MM.1S (cell line): ENCODE results near the gene ERCC2.

Source experiments
- DNase-seq: peaks from one replicate; pipeline ENCODE4 v3.0.0-alpha.2; 2015
- H2AFZ ChIP-seq: fragments of 300-600 bp; sonication (generic); 2 replicates; pipeline ENCODE4 v1.6.0; 2016; ENCODE audit warnings: antibody characterized with exemption, low read length
- H3F3A ChIP-seq: fragments of 300-600 bp; sonication (generic); 2 replicates; pipeline ENCODE4 v1.6.1; 2016; ENCODE audit warnings: mild to moderate bottlenecking, antibody characterized with exemption, low read length, moderate library complexity, mixed read lengths; ENCODE audit not compliant: insufficient read depth
- H3K27ac ChIP-seq: fragments of 300-600 bp; sonication (generic); 2 replicates; pipeline ENCODE4 v1.5.1; 2016; ENCODE audit warnings: mild to moderate bottlenecking, low read length
- H3K27me3 ChIP-seq: fragments of 300-600 bp; sonication (generic); replicated peaks from 2 replicates; pipeline ENCODE4 v1.6.0; 2016; ENCODE audit warnings: low read length; ENCODE audit not compliant: insufficient read depth
- H3K36me3 ChIP-seq: fragments of 300-600 bp; sonication (generic); replicated peaks from 2 replicates; pipeline ENCODE4 v1.6.1; 2016; ENCODE audit warnings: mild to moderate bottlenecking, low read length, mixed read lengths; ENCODE audit not compliant: insufficient read depth
- H3K4me1 ChIP-seq: fragments of 300-600 bp; sonication (generic); 2 replicates; pipeline ENCODE4 v1.6.1; 2016; ENCODE audit warnings: low read length, mixed read lengths
- H3K4me2 ChIP-seq: fragments of 300-600 bp; sonication (generic); 2 replicates; pipeline ENCODE4 v1.6.0; 2016; ENCODE audit warnings: low read depth, low read length
- H3K4me3 ChIP-seq: fragments of 300-600 bp; sonication (generic); 2 replicates; pipeline ENCODE4 v1.5.1; 2016; ENCODE audit warnings: low read length, mixed read lengths
- H3K79me2 ChIP-seq: fragments of 300-600 bp; sonication (generic); 2 replicates; pipeline ENCODE4 v1.6.1; 2016; ENCODE audit warnings: mixed run types, low read length, mixed read lengths
- H3K9ac ChIP-seq: fragments of 300-600 bp; sonication (generic); 2 replicates; pipeline ENCODE4 v1.6.1; 2016; ENCODE audit warnings: low read length, mixed read lengths
- H3K9me2 ChIP-seq: fragments of 300-600 bp; sonication (generic); replicated peaks from 2 replicates; pipeline ENCODE4 v1.6.1; 2016; ENCODE audit warnings: mild to moderate bottlenecking, low read length, mixed read lengths; ENCODE audit not compliant: insufficient read depth
- H3K9me3 ChIP-seq: fragments of 300-600 bp; sonication (generic); replicated peaks from 2 replicates; pipeline ENCODE4 v1.6.1; 2016; ENCODE audit warnings: mild to moderate bottlenecking, low read length, mixed read lengths; ENCODE audit not compliant: insufficient read depth
- H4K20me1 ChIP-seq: fragments of 300-600 bp; sonication (generic); 2 replicates; pipeline ENCODE4 v1.6.1; 2016; ENCODE audit warnings: mild to moderate bottlenecking, low read length, moderate library complexity, mixed read lengths; ENCODE audit not compliant: insufficient read depth
- EZH2 ChIP-seq: fragments of 300-600 bp; sonication (generic); optimal IDR thresholded peaks from 2 replicates; pipeline ENCODE3; 2017; ENCODE audit warnings: low read depth, mild to moderate bottlenecking, antibody characterized with exemption, low read length, mixed read lengths
- EZH2phosphoT487 ChIP-seq: fragments of 300-600 bp; sonication (generic); IDR thresholded peaks from 2 replicates; pipeline ENCODE4 v1.6.1; 2018; ENCODE audit warnings: antibody characterized with exemption, low read length
- TF ChIP-seq, protein P1 (sequence below): fragments of 300-600 bp; sonication (generic); IDR thresholded peaks from 2 replicates; pipeline ENCODE4 v1.5.1; 2016; ENCODE audit warnings: antibody characterized with exemption, low read length, mixed read lengths

The ERCC2 gene

DNA sequence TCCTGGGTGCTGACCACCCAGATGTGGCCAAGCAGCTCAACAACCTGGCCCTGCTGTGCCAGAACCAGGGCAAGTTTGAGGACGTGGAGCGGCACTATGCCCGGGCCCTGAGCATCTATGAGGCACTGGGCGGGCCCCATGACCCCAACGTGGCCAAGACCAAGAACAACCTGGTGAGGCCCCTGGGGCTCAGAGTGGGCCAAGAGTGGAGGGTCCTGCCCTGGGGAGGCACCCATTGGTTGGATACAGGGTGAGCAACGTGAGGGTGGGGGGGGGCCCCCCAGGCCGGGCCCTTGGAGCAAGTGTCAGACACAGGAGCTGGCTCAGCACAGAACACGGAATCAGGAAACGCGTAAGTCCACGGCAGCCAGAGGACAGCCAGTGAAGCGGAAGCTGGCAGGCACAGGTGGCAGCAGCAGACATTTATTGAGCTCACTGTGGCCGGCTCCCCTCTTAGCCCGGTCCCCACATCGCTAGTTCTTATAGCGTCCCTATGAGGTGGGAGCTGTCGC lies 20.9 kb downstream of the ERCC2 start:
- no peaks in the 10 kb centered on the region for H3K79me2 ChIP-seq

DNA sequence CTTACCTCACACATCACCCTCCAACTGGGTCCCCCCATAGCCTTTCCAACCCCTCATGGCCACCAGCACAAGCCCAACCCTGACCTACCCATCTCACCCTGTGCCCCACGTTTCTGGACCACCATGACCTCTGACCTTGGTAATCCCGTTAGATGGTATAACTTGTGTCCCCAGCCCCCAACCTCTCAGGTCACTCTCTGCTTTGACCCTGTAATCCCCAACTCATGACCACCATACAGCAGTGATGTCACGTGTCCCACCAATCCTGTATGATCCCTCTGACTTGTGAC lies 21.3 kb downstream of the ERCC2 start:
- Histone ChIP-seq H2AFZ (no peak overlapping the region), H3K4me3 (no peak overlapping the region), H3F3A (no peaks in the 10 kb centered on the region), H4K20me1 (no peaks in the 10 kb centered on the region), H3K9me3 (no peaks in the 10 kb centered on the region), H3K79me2 (no peaks in the 10 kb centered on the region), H3K27ac (no peak overlapping the region), H3K27me3 (peaks cover 32% of the 10 kb centered on the region), H3K4me2 (no peak overlapping the region), H3K36me3 (no peaks in the 10 kb centered on the region), H3K9me2 (no peaks in the 10 kb centered on the region), H3K4me1 (no peaks in the 10 kb centered on the region), H3K9ac (no peak overlapping the region)
- TF ChIP-seq EZH2 (no peak), EZH2phosphoT487 (no peak)
- TF ChIP-seq, protein P1, sequence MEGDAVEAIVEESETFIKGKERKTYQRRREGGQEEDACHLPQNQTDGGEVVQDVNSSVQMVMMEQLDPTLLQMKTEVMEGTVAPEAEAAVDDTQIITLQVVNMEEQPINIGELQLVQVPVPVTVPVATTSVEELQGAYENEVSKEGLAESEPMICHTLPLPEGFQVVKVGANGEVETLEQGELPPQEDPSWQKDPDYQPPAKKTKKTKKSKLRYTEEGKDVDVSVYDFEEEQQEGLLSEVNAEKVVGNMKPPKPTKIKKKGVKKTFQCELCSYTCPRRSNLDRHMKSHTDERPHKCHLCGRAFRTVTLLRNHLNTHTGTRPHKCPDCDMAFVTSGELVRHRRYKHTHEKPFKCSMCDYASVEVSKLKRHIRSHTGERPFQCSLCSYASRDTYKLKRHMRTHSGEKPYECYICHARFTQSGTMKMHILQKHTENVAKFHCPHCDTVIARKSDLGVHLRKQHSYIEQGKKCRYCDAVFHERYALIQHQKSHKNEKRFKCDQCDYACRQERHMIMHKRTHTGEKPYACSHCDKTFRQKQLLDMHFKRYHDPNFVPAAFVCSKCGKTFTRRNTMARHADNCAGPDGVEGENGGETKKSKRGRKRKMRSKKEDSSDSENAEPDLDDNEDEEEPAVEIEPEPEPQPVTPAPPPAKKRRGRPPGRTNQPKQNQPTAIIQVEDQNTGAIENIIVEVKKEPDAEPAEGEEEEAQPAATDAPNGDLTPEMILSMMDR: no peak
- DNase-seq: no peak

More for the DNA sequence above, 20.9 kb downstream of the ERCC2 start:
- Histone ChIP-seq H3K4me3 (no peak overlapping the region), H3F3A (no peaks in the 10 kb centered on the region), H3K9ac (no peak overlapping the region), H4K20me1 (no peaks in the 10 kb centered on the region), H3K27ac (no peak overlapping the region), H3K4me1 (no peaks in the 10 kb centered on the region), H3K36me3 (no peaks in the 10 kb centered on the region), H3K4me2 (no peak overlapping the region), H2AFZ (no peak overlapping the region), H3K9me2 (no peaks in the 10 kb centered on the region), H3K9me3 (no peaks in the 10 kb centered on the region), H3K27me3 (peaks cover 30% of the 10 kb centered on the region)
- TF ChIP-seq EZH2 (no peak), EZH2phosphoT487 (no peak)
- TF ChIP-seq, protein P1: no peak
- DNase-seq: no peak

DNA sequence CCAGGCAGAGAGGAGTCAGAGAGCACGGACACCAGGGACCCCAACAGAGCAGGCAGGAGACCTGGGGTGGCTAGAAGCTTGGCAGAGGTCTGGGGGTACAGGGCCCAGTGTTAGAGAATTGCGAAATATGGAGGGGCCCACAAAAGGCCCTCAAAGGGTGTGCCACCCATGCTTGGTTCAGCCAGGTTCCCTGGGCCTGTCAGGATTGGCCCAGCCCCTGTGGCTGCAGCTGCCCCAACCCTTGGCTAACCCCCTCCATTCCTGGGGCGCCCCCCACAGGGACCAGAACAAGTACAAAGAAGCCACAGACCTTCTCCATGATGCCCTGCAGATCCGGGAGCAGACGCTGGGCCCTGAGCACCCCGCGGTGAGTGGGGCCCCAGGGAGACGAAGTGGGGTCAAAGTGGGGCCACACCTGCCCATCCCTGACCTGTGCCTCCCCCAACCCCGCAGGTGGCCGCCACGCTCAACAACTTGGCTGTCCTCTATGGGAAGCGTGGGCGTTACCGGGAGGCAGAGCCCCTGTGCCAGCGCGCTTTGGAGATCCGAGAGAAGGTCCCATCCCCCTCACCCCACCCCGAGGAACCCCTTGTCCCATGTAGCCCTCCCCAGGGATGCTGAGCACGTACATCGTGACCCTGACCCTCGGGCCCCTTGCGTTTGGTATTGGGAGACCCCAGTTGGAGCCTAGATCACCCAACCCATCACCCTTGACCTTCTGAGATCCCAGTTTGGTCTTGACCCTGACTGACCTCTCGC lies 21.8 kb downstream of the ERCC2 start:
- Histone ChIP-seq H3K4me3 (no peak overlapping the region), H3K27me3 (peaks cover 32% of the 10 kb centered on the region), H2AFZ (no peak overlapping the region), H3K9ac (no peak overlapping the region), H3K9me2 (no peaks in the 10 kb centered on the region), H3K79me2 (no peaks in the 10 kb centered on the region), H3K4me1 (no peaks in the 10 kb centered on the region), H3K9me3 (no peaks in the 10 kb centered on the region), H3K36me3 (no peaks in the 10 kb centered on the region), H3K27ac (no peak overlapping the region), H3F3A (no peaks in the 10 kb centered on the region), H3K4me2 (no peak overlapping the region), H4K20me1 (no peaks in the 10 kb centered on the region)
- no peak for DNase-seq
- TF ChIP-seq EZH2: no peak

DNA sequence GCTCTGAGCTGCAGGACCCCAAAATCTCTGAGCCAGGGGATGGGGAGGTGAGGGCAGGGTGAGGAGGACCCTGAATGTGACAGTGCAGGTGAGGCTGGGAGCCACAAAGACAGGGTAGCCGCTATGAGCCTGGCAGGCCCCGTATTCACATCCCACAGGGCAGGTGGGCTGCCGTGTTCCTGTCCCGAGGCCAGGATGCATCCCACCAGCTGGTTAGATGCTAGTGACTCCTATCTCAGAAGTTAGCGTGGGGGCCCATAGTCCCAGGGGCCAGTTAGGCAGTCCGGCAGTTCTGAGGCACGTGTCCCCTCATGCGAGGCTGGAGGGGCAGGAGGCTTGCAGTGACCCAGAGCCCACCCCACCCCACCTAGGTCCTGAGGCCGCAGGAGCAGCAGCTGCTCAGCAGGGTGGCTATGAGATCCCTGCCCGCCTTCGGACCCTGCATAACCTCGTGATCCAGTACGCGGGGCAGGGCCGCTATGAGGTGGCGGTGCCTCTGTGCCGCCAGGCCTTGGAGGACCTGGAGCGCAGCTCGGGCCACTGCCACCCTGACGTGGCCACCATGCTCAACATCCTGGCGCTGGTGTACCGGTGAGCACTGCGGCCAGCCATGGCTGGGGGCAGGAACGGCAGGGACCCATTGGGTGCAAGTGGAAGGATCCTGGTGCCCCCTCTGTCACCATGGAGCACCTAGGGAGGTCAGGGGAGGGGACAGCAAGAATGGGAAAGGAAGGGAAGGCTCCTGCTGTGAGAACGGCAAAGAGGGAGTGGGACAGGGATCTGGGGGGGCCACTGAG lies 22.6 kb downstream of the ERCC2 start:
- H3K9me2 ChIP-seq: no peaks in the 10 kb centered on the region
- H3K79me2 ChIP-seq: no peaks in the 10 kb centered on the region
- no peaks in the 10 kb centered on the region for H3K36me3 ChIP-seq
- no peak overlapping the region for H2AFZ ChIP-seq
- no peaks in the 10 kb centered on the region for H4K20me1 ChIP-seq
- no peaks in the 10 kb centered on the region for H3F3A ChIP-seq
- H3K4me1 ChIP-seq: no peaks in the 10 kb centered on the region
- no peak overlapping the region for H3K9ac ChIP-seq
- H3K27ac ChIP-seq: no peak overlapping the region
- DNase-seq: no peak
- TF ChIP-seq EZH2phosphoT487 (no peak), EZH2 (no peak)
- TF ChIP-seq, protein P1: no peak
- H3K4me2 ChIP-seq: no peak overlapping the region
- H3K4me3 ChIP-seq: no peak overlapping the region
- peaks cover 36% of the 10 kb centered on the region for H3K27me3 ChIP-seq
- no peaks in the 10 kb centered on the region for H3K9me3 ChIP-seq
